ENCODE results near the gene KCTD2. TPM values are rescaled to one million over a fixed set of nuclear protein-coding genes. Genes with fewer than 3 reads are reported as not detected.
A peak's percentile ranks its signal among the peaks of the same experiment; 100 is the strongest.

The KCTD2 gene
- total and polyA plus RNA-seq, 9 of the 15 experiments (the other 6 are each of a cell fraction or from before 2014, with no cell fraction given) = 1.7 to 32.9 (median 15.8) TPM

DNA sequence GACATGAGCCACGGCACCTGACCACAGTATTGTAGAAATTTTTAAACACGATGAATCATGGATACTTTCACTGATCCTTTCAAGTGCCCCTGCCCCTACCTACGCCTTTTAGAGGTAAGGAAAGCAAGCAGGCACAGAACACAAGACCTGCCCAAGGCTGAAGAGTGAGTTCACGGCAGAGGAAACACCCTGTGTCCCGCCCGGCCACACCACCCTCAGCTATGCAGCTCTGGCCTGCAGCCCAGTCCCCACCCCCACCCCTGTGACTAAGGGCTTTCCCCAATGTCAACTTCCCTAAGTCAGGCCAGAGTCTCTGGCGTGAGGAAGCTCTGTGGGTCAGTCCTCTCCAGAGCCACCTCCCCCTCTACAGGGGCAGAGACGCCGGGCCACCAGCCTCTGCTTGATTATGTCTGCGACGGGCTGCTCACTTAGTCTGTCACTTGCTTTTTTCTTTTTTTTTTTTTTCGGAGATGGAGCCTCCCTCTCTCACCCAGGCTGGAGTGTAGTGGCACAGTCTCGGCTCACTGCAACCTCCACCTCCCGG, 49.1 kb downstream of the KCTD2 start (continued):
- no peak for TF ChIP-seq PCBP1 (IDR thresholded peaks at IDR 0.05; ENCODE audit: low read depth, low read length, poor library complexity, severe bottlenecking)
- no peak for TF ChIP-seq ZNF134 (CRISPR knock-in tag; conservative IDR thresholded peaks at IDR 0.05)
- no peak for TF ChIP-seq CEBPB (tag; IDR thresholded peaks at IDR 0.05)
- no peak for TF ChIP-seq MCM2 (IDR thresholded peaks at IDR 0.05; ENCODE audit: low read depth)
- peak; percentile 78 for TF ChIP-seq NCOR1 (IDR thresholded peaks at IDR 0.05)
- TF ChIP-seq, protein P1, sequence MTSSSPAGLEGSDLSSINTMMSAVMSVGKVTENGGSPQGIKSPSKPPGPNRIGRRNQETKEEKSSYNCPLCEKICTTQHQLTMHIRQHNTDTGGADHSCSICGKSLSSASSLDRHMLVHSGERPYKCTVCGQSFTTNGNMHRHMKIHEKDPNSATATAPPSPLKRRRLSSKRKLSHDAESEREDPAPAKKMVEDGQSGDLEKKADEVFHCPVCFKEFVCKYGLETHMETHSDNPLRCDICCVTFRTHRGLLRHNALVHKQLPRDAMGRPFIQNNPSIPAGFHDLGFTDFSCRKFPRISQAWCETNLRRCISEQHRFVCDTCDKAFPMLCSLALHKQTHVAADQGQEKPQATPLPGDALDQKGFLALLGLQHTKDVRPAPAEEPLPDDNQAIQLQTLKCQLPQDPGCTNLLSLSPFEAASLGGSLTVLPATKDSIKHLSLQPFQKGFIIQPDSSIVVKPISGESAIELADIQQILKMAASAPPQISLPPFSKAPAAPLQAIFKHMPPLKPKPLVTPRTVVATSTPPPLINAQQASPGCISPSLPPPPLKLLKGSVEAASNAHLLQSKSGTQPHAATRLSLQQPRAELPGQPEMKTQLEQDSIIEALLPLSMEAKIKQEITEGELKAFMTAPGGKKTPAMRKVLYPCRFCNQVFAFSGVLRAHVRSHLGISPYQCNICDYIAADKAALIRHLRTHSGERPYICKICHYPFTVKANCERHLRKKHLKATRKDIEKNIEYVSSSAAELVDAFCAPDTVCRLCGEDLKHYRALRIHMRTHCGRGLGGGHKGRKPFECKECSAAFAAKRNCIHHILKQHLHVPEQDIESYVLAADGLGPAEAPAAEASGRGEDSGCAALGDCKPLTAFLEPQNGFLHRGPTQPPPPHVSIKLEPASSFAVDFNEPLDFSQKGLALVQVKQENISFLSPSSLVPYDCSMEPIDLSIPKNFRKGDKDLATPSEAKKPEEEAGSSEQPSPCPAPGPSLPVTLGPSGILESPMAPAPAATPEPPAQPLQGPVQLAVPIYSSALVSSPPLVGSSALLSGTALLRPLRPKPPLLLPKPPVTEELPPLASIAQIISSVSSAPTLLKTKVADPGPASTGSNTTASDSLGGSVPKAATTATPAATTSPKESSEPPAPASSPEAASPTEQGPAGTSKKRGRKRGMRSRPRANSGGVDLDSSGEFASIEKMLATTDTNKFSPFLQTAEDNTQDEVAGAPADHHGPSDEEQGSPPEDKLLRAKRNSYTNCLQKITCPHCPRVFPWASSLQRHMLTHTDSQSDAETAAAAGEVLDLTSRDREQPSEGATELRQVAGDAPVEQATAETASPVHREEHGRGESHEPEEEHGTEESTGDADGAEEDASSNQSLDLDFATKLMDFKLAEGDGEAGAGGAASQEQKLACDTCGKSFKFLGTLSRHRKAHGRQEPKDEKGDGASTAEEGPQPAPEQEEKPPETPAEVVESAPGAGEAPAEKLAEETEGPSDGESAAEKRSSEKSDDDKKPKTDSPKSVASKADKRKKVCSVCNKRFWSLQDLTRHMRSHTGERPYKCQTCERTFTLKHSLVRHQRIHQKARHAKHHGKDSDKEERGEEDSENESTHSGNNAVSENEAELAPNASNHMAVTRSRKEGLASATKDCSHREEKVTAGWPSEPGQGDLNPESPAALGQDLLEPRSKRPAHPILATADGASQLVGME (CRISPR knock-in tag; IDR thresholded peaks at IDR 0.05) = no peak
- no peak for TF ChIP-seq ZKSCAN8 (CRISPR knock-in tag; IDR thresholded peaks at IDR 0.05)
- TF ChIP-seq NBN (IDR thresholded peaks at IDR 0.05; ENCODE audit: low read depth) = peak; percentile 93
- TF ChIP-seq BACH1 (tag; IDR thresholded peaks at IDR 0.05) = peak; percentile 38; the same call in 1 of the 2 replicates
- TF ChIP-seq, protein P2, sequence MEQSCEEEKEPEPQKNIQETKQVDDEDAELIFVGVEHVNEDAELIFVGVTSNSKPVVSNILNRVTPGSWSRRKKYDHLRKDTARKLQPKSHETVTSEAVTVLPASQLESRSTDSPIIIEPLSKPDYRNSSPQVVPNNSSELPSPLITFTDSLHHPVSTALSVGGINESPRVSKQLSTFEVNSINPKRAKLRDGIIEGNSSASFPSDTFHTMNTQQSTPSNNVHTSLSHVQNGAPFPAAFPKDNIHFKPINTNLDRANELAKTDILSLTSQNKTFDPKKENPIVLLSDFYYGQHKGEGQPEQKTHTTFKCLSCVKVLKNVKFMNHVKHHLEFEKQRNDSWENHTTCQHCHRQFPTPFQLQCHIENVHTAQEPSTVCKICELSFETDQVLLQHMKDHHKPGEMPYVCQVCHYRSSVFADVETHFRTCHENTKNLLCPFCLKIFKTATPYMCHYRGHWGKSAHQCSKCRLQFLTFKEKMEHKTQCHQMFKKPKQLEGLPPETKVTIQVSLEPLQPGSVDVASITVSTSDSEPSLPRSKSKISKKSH (CRISPR knock-in tag; IDR thresholded peaks at IDR 0.05) = no peak
- no peak for TF ChIP-seq ZNF146 (CRISPR knock-in tag; IDR thresholded peaks at IDR 0.05; ENCODE audit: unreplicated experiment)
- TF ChIP-seq, protein P3, sequence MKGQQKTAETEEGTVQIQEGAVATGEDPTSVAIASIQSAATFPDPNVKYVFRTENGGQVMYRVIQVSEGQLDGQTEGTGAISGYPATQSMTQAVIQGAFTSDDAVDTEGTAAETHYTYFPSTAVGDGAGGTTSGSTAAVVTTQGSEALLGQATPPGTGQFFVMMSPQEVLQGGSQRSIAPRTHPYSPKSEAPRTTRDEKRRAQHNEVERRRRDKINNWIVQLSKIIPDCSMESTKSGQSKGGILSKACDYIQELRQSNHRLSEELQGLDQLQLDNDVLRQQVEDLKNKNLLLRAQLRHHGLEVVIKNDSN (CRISPR knock-in tag; IDR thresholded peaks at IDR 0.05) = no peak
- no peak for TF ChIP-seq PCBP2 (IDR thresholded peaks at IDR 0.05; ENCODE audit: low read depth, low read length, poor library complexity, severe bottlenecking)
- no peak for TF ChIP-seq ELF2 (CRISPR knock-in tag; IDR thresholded peaks at IDR 0.05)
- no peak for TF ChIP-seq ATF1 (CRISPR knock-in tag; IDR thresholded peaks at IDR 0.05)
- peak; percentile 55 for TF ChIP-seq ATF1 (tag; IDR thresholded peaks at IDR 0.05)
- peak; percentile 80 for TF ChIP-seq MAFF (IDR thresholded peaks at IDR 0.05; ENCODE audit: low read length)
- TF ChIP-seq, protein P4, sequence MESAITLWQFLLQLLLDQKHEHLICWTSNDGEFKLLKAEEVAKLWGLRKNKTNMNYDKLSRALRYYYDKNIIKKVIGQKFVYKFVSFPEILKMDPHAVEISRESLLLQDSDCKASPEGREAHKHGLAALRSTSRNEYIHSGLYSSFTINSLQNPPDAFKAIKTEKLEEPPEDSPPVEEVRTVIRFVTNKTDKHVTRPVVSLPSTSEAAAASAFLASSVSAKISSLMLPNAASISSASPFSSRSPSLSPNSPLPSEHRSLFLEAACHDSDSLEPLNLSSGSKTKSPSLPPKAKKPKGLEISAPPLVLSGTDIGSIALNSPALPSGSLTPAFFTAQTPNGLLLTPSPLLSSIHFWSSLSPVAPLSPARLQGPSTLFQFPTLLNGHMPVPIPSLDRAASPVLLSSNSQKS (CRISPR knock-in tag; IDR thresholded peaks at IDR 0.05) = no peak
- peak in 1 of 2 experiments; percentile 50; a peak in 2 of 3 replicates for TF ChIP-seq CBX3 (IDR thresholded peaks at IDR 0.05; ENCODE audit: borderline replicate concordance in 1 of 2, low read length in 2 of 2)
- no peak for TF ChIP-seq ZNF23 (CRISPR knock-in tag; IDR thresholded peaks at IDR 0.05)
- TF ChIP-seq MYC (IDR thresholded peaks at IDR 0.05; ENCODE audit: low read depth, low read length) = peak; percentile 38; the same call in 1 of the 2 replicates
- TF ChIP-seq MYC (CRISPR knock-in tag; IDR thresholded peaks at IDR 0.05; ENCODE audit: borderline replicate concordance, low read depth) = no peak
